Stimulated activated CD8-positive, alpha-beta memory T cell treated with anti-CD3 and anti-CD28 coated beads, Interleukin-12 subunit alpha, Interleukin-12 subunit beta, amount 100 ng/mL, for 4 hours (primary cell): Measurements from ENCODE around the gene SDS.

ENCODE experiments used
- DNase-seq: peaks from one replicate; pipeline ENCODE4 v3.0.0-alpha.2; 2020; ENCODE audit warnings: low read depth

The SDS gene

DNA sequence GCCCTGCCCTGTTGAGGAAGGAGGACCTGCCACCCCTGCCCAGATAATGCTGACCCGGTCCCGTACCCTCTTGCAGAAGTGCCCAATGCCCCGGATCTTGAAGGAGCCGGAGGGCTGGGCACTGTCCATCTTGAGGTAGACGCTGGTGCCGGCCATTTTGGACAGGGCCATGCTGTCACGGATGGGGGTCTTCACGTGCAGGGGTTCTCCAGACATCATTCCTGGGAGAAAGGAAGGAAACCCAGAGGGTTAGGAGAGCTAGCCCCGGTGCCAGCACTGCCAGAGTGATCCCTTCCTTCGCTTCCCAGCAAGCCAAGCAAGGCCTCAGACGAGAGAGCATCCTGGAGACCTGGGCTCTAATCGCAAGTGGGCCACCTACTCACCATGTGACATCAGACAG, 4.2 kb downstream of the SDS start:
- DNase-seq = no peak

- no peak for DNase-seq
Observed at GRCh38 chr12:113398346-113399290, 5.1 kb downstream of the SDS start.

GRCh38 chr12:113397497-113398197, 6.0 kb downstream of the SDS start:
- no peak for DNase-seq

- DNase-seq = no peak
Observed at GRCh38 chr12:113396828-113397496, 6.7 kb downstream of the SDS start.

DNA sequence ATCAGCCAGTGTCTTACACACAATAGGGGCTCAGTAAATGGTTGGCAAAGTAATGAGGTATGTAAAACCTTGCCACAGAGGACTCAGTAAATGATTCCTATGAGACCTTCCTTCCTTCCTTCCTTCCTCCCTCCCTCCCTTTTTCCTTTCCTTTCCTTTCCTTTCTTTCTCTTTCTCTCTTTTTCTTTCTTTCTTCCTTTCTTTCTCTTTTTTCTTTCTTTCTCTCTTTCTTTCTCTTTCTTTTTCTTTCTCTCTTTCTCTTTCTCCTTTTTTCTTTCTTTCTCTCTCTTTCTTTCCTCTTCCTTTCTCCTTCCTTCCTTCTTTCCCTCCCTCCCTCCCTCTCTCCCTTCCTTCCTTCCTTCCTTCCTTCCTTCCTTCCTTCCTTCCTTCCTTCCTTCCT, 7.5 kb downstream of the SDS start:
- no peak for DNase-seq

- no peak for DNase-seq
Observed at GRCh38 chr12:113395119-113395518, 8.6 kb downstream of the SDS start.

DNA sequence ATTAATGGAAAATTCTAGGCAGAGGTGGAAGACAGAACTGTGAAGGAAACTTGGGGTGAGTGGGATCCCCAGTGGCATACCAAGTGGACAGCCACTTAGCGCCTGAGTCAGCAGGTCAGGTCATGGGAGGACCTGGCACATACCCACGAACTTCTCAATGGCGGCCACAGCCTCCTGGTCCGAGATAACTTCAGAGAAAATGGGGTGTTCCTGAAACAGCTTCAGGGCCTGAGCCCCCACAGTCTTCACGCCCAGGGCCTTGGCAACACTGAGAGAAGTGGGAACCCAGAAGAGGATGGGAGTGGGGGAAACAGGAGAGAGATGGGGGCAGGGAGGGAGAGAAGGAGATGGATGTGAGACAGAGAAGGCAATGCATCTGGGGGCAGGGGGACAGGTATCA, 9.9 kb downstream of the SDS start:
- DNase-seq = no peak

DNA sequence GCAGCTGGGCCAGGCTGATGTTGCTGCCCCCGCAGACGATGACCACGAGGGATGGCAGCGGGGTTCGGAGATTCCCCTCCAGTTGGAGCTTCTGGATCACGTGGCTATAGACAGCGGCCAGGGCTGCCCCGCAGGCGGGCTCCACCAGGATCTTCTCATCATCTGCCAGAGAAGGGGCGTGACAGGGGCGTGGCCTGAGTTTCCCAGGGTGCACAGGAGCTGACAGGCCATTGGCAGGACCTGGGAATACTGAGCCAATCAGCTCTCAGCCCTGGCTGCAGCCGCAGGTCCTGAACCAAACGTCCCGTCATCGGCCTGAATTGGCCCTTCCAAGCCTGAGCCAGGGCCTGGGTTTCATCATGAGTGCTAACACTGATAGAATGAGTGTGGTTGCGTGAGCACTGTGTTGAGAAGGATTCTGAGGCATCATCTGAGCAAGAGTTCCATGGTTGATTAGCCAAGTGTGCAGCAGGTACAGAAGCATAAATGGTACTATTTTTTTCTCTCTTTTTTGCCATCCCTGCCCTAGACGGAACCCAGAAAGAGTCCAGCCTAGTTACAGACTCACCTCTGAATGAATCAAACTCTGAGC, 10.6 kb downstream of the SDS start:
- no peak for DNase-seq

GRCh38 chr12:113392520-113392919, 11.2 kb downstream of the SDS start:
- DNase-seq = no peak

- no peak for DNase-seq
Observed at GRCh38 chr12:113391650-113392337, 11.9 kb downstream of the SDS start.

GRCh38 chr12:113391145-113391544, 12.5 kb downstream of the SDS start:
- DNase-seq = no peak

DNA sequence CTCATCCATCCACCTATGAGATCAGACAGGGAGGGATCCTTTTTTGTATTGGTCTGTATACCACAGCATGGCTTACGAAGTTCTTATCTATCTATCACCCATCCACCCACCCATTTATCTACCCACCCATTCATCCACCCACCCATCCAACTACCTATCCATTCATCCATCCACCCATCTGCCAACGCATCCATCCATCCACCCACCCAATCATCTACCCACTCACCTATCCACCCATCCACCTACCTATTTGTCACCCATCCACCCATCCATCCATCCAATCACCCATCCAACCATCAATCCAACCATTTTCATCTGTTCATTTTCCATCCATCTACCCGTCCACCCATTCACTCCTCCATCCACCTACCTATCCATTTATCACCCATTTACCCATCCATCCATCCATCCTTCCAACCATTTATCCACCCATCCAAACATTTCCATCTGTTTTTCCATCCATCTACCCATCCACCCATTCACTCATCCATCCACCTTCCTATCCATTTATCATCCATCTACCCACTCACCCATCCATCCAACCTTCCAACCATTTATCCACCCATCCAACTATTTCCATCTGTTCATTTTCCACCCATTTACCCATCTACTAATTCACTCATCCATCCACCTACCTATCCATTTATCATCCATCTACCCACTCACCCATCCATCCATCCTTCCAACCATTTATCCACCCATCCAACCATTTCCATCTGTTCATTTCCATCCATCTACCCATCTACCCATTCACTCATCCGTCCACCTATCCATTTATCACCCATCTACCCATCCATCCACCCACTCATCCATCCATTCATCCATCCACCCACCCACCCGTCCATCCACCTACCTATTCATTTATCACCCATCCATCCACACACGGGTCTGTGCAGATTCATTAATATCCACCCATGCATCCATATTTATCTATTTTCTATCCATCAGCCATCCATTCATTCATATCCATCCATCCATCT, 13.3 kb downstream of the SDS start:
- DNase-seq = no peak

- DNase-seq = no peak
Observed at GRCh38 chr12:113388351-113388750, 15.3 kb downstream of the SDS start.

GRCh38 chr12:113387631-113388030, 16.1 kb downstream of the SDS start:
- no peak for DNase-seq

DNA sequence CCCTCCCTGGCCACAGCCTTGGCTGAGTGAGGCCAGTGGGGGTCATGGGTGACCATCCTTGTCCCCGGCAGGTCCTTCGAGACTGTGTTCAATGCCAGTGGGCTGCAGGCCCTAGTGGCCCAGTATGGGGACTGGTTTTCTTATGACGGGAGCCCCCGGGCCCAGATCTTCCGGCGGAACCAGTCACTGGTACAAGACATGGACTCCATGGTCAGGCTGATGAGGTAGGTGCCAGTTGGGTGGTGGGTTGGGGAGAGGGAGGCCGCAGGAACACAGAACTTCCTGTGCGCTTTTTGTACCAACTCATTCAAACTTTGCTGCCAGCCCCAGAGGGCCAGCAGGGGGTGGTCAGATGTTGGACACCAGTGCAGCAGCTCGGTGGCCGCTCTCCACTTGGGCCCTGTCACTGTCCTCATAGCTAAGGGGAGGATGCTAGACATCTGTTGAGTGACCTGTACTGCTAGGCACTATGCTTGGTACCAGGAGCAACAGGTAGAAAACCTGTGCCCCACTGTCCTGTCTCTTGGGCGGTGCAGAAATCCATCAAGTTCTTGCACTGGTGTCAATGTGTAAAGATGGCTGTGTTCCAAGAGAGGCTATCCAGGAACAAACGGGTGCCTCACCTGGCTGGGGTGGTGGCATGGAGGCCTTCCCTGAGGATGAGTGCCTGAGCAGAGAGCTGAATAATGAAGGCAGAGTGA, 16.7 kb downstream of the SDS start:
- no peak for DNase-seq

GRCh38 chr12:113385282-113385882, 18.3 kb downstream of the SDS start:
- DNase-seq = no peak

GRCh38 chr12:113384778-113385177, 18.9 kb downstream of the SDS start:
- no peak for DNase-seq

GRCh38 chr12:113382206-113382605, 21.5 kb downstream of the SDS start:
- DNase-seq = no peak

DNA sequence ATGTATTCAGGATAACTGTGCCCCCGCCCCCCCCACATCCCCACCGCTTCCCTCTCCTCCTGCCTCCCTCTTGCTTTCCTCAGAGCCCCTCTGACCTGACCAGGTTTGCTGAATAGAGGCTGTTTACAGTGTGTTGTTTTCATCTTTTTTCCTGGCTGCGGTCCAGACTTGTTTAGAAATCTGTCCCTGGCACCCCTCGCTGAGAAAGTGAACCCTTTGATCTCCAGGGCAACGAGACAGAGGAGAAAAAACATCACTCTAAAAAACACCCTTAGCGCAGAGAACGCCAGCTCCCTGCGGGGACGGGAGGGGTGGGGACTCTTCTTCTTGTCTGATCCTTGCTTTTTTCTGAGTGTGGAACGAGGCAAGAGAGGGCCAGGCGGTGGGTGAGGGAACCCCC, 22.5 kb downstream of the SDS start:
- DNase-seq = no peak

DNA sequence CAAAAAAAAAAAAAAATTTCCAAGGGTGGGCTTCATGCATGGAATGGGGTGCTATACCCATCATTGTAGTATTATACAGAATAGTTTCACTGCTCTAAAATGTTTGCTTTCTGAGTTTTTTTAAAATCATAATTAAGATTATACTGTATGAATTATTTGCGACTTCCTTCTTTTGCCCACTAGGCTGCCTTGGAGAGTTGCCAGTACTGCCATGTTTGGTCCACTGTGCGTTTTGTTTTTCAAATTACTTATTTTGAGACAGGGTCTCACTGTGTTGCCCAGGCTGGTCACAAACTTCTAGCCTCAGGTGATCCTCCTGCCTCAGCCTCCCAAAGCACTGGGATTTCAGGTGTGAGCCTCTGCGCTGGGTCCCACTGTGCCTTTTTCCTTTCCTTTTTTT, 25.4 kb downstream of the SDS start:
- DNase-seq = no peak
